A549 (cell line): Measurements from ENCODE around the gene MAD1L1. TPM values are rescaled to one million over a fixed set of nuclear protein-coding genes. Genes with fewer than 3 reads are reported as not detected.

Source experiments
- ATAC-seq, 2 experiments: fragments of 200-7000 bp in 1 of 2; fragments of >200 bp in 1 of 2; cut with Nextera tagmentation in 1 of 2; cut with Tn5 transposase in 1 of 2; 3 replicates each; pipeline versions ENCODE4 v1.8.0 to v1.9.1; 2018 to 2020; ENCODE audit warnings: mild to moderate bottlenecking in 1 of 2, moderate library complexity in 1 of 2
- CTCF ChIA-PET: fragments of 300-600 bp; sonication (Branson Sonifier 250); formaldehyde crosslinking; extraction: SDS; loops from one replicate; lab custom pipeline; 2021; ENCODE audit warnings: antibody characterized with exemption, inconsistent platforms; lab: Yijun Ruan, JAX
- POLR2A ChIA-PET: fragments of 350-600 bp; formaldehyde crosslinking; extraction: SDS; loops from one replicate; lab custom pipeline; 2021; ENCODE audit warnings: antibody characterized with exemption, inconsistent platforms; lab: Yijun Ruan, JAX
- DNase-seq, 2 experiments: peaks; one replicate each; pipeline versions ENCODE4 v3.0.0 to v3.0.0-alpha.2; 2011 to 2016; ENCODE audit warnings: low read depth in 1 of 2, low spot score in 1 of 2
- FAIRE-seq: peaks from 2 replicates; lab custom pipeline; 2011; peaks lifted over from hg19 to GRCh38; lab: Jason Lieb, UNC
- H3K27ac ChIP-seq, 2 experiments: fragments of >200 bp; sonication (Bioruptor Twin); formaldehyde crosslinking; 3 replicates each; pipeline ENCODE4 v1.5.1; 2016 to 2017
- H3K4me1 ChIP-seq: fragments of >200 bp; sonication (Bioruptor Twin); formaldehyde crosslinking; 3 replicates; pipeline ENCODE4 v1.6.1; 2016
- H3K4me2 ChIP-seq: fragments of >200 bp; sonication (Bioruptor Twin); formaldehyde crosslinking; 3 replicates; pipeline ENCODE4 v1.6.1; 2016
- H3K4me3 ChIP-seq: fragments of >200 bp; sonication (Bioruptor Twin); formaldehyde crosslinking; 3 replicates; pipeline ENCODE4 v1.5.1; 2016
- H3K9me3 ChIP-seq: fragments of >200 bp; sonication (Bioruptor Twin); formaldehyde crosslinking; 3 replicates; pipeline ENCODE4 v1.6.1; 2016
- BHLHE40 ChIP-seq: IDR thresholded peaks from 2 replicates; pipeline ENCODE4 v1.6.1; 2012; ENCODE audit warnings: low read depth, low read length, inconsistent platforms
- CEBPB ChIP-seq, 2 experiments: fragments of >200 bp in 1 of 2; sonication (Bioruptor Twin) in 1 of 2; formaldehyde crosslinking in 1 of 2; IDR thresholded peaks; 2 replicates each; pipeline ENCODE4 v1.6.1; 2012 to 2016
- CHD2 ChIP-seq: fragments of 150-350 bp; IDR thresholded peaks from 2 replicates; pipeline ENCODE4 v1.6.1; 2014; ENCODE audit warnings: low read length; ENCODE audit not compliant: partially characterized antibody
- EP300 ChIP-seq, 2 experiments: fragments of >200 bp; sonication (Bioruptor Twin); formaldehyde crosslinking; IDR thresholded peaks; 2 replicates in 1 of 2; 3 replicates in 1 of 2; pipeline ENCODE4 v1.6.1; 2016 to 2017
- FOXS1 ChIP-seq: fragments of 250-450 bp; sonication (Bioruptor Pico); IDR thresholded peaks from 2 replicates; pipeline ENCODE4 v1.5.0; 2020; ENCODE audit warnings: mild to moderate bottlenecking, moderate library complexity
- HDAC2 ChIP-seq: fragments of 200-600 bp; sonication (generic); IDR thresholded peaks from 2 replicates; pipeline ENCODE4 v1.6.1; 2016
- HEYL ChIP-seq: fragments of 250-450 bp; sonication (Bioruptor Pico); IDR thresholded peaks from 2 replicates; pipeline ENCODE4 v1.8.0; 2021; ENCODE audit warnings: mild to moderate bottlenecking, moderate library complexity
- HOXB13 ChIP-seq: fragments of 250-450 bp; sonication (Bioruptor Pico); IDR thresholded peaks from 2 replicates; pipeline ENCODE4 v1.5.0; 2020; ENCODE audit warnings: low read depth, mild to moderate bottlenecking, moderate library complexity
- HOXB5 ChIP-seq: fragments of 250-450 bp; sonication (Bioruptor Pico); IDR thresholded peaks from 2 replicates; pipeline ENCODE4 v1.5.0; 2020; ENCODE audit warnings: mild to moderate bottlenecking, moderate library complexity
- JUN ChIP-seq, 2 experiments: fragments of >200 bp; sonication (Bioruptor Twin); formaldehyde crosslinking; IDR thresholded peaks; 2 replicates in 1 of 2; 3 replicates in 1 of 2; pipeline ENCODE4 v1.6.1; 2016 to 2017
- JUNB ChIP-seq: fragments of >200 bp; sonication (Bioruptor Twin); formaldehyde crosslinking; IDR thresholded peaks from 2 replicates; pipeline ENCODE4 v1.6.1; 2016
- KDM5A ChIP-seq: fragments of 200-600 bp; sonication (generic); IDR thresholded peaks from 2 replicates; pipeline ENCODE4 v1.6.1; 2016; ENCODE audit warnings: antibody characterized with exemption, mild to moderate bottlenecking
- MAFK ChIP-seq: fragments of 450-650 bp; IDR thresholded peaks from 2 replicates; pipeline ENCODE4 v1.6.1; 2014; ENCODE audit not compliant: partially characterized antibody
- NFE2L2 ChIP-seq: fragments of 150-350 bp; conservative IDR thresholded peaks from 2 replicates; pipeline ENCODE4 v1.6.1; 2014; ENCODE audit warnings: low read length
- NR3C1 ChIP-seq: fragments of >200 bp; sonication (Bioruptor Twin); formaldehyde crosslinking; IDR thresholded peaks from 3 replicates; pipeline ENCODE4 v1.6.1; 2017
- POLR2AphosphoS2 ChIP-seq: conservative IDR thresholded peaks from 2 replicates; pipeline ENCODE4 v1.6.1; 2012; ENCODE audit warnings: low read length, improper control_type of control experiment, inconsistent platforms
- RAD21 ChIP-seq, 2 experiments: fragments of >200 bp in 1 of 2; sonication (Bioruptor Twin) in 1 of 2; formaldehyde crosslinking in 1 of 2; IDR thresholded peaks in 1 of 2; conservative IDR thresholded peaks in 1 of 2; 2 replicates in 1 of 2; 3 replicates in 1 of 2; pipeline ENCODE4 v1.6.1; 2012 to 2018; ENCODE audit warnings: inconsistent platforms in 1 of 2
- RCOR1 ChIP-seq: fragments of 150-350 bp; IDR thresholded peaks from 2 replicates; pipeline ENCODE4 v1.6.1; 2014; ENCODE audit warnings: antibody characterized with exemption, low read length, low read depth
- RNF2 ChIP-seq: fragments of 200-600 bp; sonication (generic); IDR thresholded peaks from 2 replicates; pipeline ENCODE4 v1.6.1; 2016; ENCODE audit warnings: low read depth, mild to moderate bottlenecking, antibody characterized with exemption, moderate library complexity, borderline replicate concordance
- SMC3 ChIP-seq: fragments of >200 bp; sonication (Bioruptor Twin); formaldehyde crosslinking; IDR thresholded peaks from 3 replicates; pipeline ENCODE4 v1.6.1; 2018; ENCODE audit warnings: inconsistent platforms
- SREBF2 ChIP-seq: fragments of 450-650 bp; IDR thresholded peaks from 2 replicates; pipeline ENCODE4 v1.6.1; 2014; ENCODE audit warnings: mild to moderate bottlenecking, moderate library complexity
- TFCP2L1 ChIP-seq: fragments of 250-450 bp; sonication (Bioruptor Pico); IDR thresholded peaks from 2 replicates; pipeline ENCODE4 v1.5.0; 2021; ENCODE audit warnings: mild to moderate bottlenecking
- ZFP36 ChIP-seq: fragments of 450-650 bp; IDR thresholded peaks from 2 replicates; pipeline ENCODE4 v1.6.1; 2014; ENCODE audit warnings: borderline replicate concordance; ENCODE audit not compliant: partially characterized antibody
- ZNF302 ChIP-seq: fragments of 250-450 bp; sonication (Bioruptor Pico); IDR thresholded peaks from 2 replicates; pipeline ENCODE4 v1.9.0; 2021; ENCODE audit warnings: inconsistent platforms, mild to moderate bottlenecking, moderate library complexity
- WGBS: methylation state at CpG from one replicate; pipeline ENCODE4 v1.1.6; 2017; ENCODE audit errors: missing lambda C conversion rate; 5-methylcytosine and 5-hydroxymethylcytosine counted together
- polyA plus RNA-seq, 4 experiments: library from polyadenylated mRNA; depleted of rRNA in 3 of 4; stranded (reverse); fragments of >200 nt; fragmentation: RNase III in 1 of 4; extraction: RNeasy Plus Mini Kit Qiagen cat#74134 plus additional on column Dnase treatment in 1 of 4; gene quantifications; 2 replicates in 3 of 4; 3 replicates in 1 of 4; pipeline ENCODE4 v1.2.3, GENCODE V29; 2011 to 2017
- TF ChIP-seq, protein P1 (sequence below): fragments of 250-450 bp; sonication (Bioruptor Pico); IDR thresholded peaks from 2 replicates; pipeline ENCODE4 v1.5.0; 2021; ENCODE audit warnings: mild to moderate bottlenecking, moderate library complexity, borderline replicate concordance
- TF ChIP-seq, protein P2 (sequence below): fragments of 150-350 bp; IDR thresholded peaks from 2 replicates; pipeline ENCODE4 v1.6.1; 2014; ENCODE audit warnings: low read depth, mild to moderate bottlenecking, low read length
- TF ChIP-seq, protein P3 (sequence below): fragments of 450-650 bp; IDR thresholded peaks from 2 replicates; pipeline ENCODE4 v1.6.1; 2014; ENCODE audit warnings: antibody characterized with exemption
- TF ChIP-seq, protein P4 (sequence below): fragments of >200 bp; sonication (Bioruptor Twin); formaldehyde crosslinking; IDR thresholded peaks from 2 replicates; pipeline ENCODE4 v1.6.1; 2016
- TF ChIP-seq, protein P5 (sequence below): fragments of 250-450 bp; sonication (Bioruptor Pico); IDR thresholded peaks from 2 replicates; pipeline ENCODE4 v1.5.0; 2020; ENCODE audit warnings: low read depth, mild to moderate bottlenecking, moderate library complexity

Gene MAD1L1
- polyA plus RNA-seq, 2 of the 4 experiments (the other 2 are of a cell fraction): 13.6 to 16.6 TPM

DNA sequence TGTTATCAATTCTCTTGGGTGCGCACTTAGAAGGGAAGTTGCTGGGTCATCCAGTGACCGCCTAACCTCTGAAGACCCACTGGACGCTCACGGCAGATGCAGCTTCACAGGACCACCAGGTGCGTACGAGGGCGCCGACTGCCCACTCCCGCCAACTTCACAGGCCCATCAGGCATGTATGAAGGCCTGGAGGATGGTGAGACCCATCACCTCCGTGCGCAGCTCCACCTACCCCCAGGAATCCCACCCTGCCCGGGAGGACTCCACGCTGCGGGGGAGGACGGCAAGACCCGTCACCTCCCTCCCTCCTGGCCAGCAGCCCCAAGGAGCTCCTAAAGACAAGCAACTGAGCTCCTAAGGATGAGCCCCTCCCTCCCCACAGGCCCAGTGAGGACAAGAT is 146.9 kb downstream of the MAD1L1 start:
- no peak for FAIRE-seq

DNA sequence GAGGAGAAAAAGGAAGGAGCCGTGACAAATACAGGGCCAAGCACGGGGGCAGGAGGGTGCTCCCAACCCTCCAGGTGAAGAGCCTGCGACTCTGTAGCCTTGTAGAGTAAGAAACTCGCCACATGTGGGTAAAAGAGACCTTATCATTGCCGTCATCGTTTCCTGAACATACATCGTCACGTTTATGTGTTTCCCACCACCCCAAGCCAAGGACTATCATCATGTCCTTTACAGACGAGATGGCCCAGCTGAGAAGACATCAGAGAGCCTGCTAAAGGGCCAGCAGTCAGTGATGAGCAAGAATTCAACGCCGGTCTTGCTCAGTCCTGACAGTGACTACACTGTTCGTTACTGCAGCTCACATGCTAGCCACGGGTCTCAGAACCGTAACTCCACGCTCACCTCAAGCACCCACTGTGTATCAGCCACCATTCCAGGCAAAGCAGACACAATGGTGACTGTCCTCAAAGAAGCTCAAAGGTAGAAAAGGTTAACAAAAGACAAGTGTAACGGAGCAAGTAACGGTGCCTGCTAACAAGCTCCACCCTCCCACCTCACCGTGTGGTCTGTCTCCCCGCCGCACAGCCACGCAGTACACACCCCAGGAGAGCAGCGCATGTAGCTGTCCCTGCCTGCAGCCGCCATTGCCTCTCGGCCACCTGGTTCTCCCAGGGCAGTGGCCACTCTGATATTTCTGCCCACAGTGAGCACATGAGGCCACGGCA is 147.8 kb downstream of the MAD1L1 start:
- FAIRE-seq (no peak), DNase-seq (no peak), ATAC-seq (no peak)
- WGBS: 93% methylated on average over 25 of the region's 25 CpGs
- no peak overlapping the region for H3K4me3 ChIP-seq
- H3K9me3 ChIP-seq: no peaks in the 10 kb centered on the region
- H3K27ac ChIP-seq: no peak overlapping the region
- H3K4me2 ChIP-seq: no peak overlapping the region
- ChIA-PET POLR2A (no interaction called here), CTCF (interaction anchor here (1.1 to 1.2 kb wide), 2 partner anchors 124 to 263 kb away, joined by 3 to 5 read pairs; no protein-coding TSS in a partner anchor)
- TF ChIP-seq EP300 (IDR thresholded peaks at IDR 0.05) (no peak), NFE2L2 (no peak), ZNF302 (no peak), RAD21 (conservative IDR thresholded peaks at IDR 0.05 in 1 of 2, IDR thresholded peaks at IDR 0.05 in 1 of 2) (no peak), CHD2 (no peak), RNF2 (no peak), SREBF2 (no peak), TFCP2L1 (CRISPR knock-in tag) (no peak), KDM5A (no peak), MAFK (no peak), FOXS1 (no peak), SMC3 (no peak), BHLHE40 (no peak), CEBPB (IDR thresholded peaks at IDR 0.05) (no peak), JUN (IDR thresholded peaks at IDR 0.05) (no peak)
- TF ChIP-seq, protein P1, sequence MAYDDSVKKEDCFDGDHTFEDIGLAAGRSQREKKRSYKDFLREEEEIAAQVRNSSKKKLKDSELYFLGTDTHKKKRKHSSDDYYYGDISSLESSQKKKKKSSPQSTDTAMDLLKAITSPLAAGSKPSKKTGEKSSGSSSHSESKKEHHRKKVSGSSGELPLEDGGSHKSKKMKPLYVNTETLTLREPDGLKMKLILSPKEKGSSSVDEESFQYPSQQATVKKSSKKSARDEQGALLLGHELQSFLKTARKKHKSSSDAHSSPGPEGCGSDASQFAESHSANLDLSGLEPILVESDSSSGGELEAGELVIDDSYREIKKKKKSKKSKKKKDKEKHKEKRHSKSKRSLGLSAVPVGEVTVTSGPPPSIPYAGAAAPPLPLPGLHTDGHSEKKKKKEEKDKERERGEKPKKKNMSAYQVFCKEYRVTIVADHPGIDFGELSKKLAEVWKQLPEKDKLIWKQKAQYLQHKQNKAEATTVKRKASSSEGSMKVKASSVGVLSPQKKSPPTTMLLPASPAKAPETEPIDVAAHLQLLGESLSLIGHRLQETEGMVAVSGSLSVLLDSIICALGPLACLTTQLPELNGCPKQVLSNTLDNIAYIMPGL (CRISPR knock-in tag): no peak
- TF ChIP-seq, protein P2, sequence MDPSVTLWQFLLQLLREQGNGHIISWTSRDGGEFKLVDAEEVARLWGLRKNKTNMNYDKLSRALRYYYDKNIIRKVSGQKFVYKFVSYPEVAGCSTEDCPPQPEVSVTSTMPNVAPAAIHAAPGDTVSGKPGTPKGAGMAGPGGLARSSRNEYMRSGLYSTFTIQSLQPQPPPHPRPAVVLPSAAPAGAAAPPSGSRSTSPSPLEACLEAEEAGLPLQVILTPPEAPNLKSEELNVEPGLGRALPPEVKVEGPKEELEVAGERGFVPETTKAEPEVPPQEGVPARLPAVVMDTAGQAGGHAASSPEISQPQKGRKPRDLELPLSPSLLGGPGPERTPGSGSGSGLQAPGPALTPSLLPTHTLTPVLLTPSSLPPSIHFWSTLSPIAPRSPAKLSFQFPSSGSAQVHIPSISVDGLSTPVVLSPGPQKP: no peak
- no peaks in the 10 kb centered on the region for H3K4me1 ChIP-seq

More for the DNA sequence above, 146.9 kb downstream of the MAD1L1 start:
- H3K4me2 ChIP-seq: no peak overlapping the region
- TF ChIP-seq NR3C1 (no peak), HOXB5 (CRISPR knock-in tag) (no peak), BHLHE40 (no peak), CHD2 (no peak), HDAC2 (no peak), SMC3 (no peak), HOXB13 (CRISPR knock-in tag) (no peak), POLR2AphosphoS2 (no peak), MAFK (no peak), RCOR1 (no peak), ZFP36 (no peak), HEYL (CRISPR knock-in tag) (no peak), JUNB (no peak)
- TF ChIP-seq, protein P3, sequence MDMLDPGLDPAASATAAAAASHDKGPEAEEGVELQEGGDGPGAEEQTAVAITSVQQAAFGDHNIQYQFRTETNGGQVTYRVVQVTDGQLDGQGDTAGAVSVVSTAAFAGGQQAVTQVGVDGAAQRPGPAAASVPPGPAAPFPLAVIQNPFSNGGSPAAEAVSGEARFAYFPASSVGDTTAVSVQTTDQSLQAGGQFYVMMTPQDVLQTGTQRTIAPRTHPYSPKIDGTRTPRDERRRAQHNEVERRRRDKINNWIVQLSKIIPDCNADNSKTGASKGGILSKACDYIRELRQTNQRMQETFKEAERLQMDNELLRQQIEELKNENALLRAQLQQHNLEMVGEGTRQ: no peak
- TF ChIP-seq, protein P4, sequence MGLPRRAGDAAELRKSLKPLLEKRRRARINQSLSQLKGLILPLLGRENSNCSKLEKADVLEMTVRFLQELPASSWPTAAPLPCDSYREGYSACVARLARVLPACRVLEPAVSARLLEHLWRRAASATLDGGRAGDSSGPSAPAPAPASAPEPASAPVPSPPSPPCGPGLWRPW: no peak
- TF ChIP-seq, protein P5, sequence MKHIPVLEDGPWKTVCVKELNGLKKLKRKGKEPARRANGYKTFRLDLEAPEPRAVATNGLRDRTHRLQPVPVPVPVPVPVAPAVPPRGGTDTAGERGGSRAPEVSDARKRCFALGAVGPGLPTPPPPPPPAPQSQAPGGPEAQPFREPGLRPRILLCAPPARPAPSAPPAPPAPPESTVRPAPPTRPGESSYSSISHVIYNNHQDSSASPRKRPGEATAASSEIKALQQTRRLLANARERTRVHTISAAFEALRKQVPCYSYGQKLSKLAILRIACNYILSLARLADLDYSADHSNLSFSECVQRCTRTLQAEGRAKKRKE (CRISPR knock-in tag): no peak
- H3K27ac ChIP-seq: no peak overlapping the region
- H3K4me3 ChIP-seq: no peak overlapping the region
- ATAC-seq (no peak), DNase-seq (no peak)
- H3K9me3 ChIP-seq: no peaks in the 10 kb centered on the region
- H3K4me1 ChIP-seq: no peaks in the 10 kb centered on the region
- WGBS: 95% methylated on average over 16 of the region's 16 CpGs
- CTCF ChIA-PET: interaction anchor here (0.8 to 1.3 kb wide), 4 partner anchors 19 to 262 kb away, joined by 3 to 5 read pairs (median 3); no protein-coding TSS in a partner anchor
- POLR2A ChIA-PET: no interaction called here
